Activated CD4-positive, alpha-beta memory T cell treated with anti-CD3 and anti-CD28 coated beads for 36 hours (primary cell): ENCODE data around the gene RTCA. TPM values are rescaled to one million over a fixed set of nuclear protein-coding genes. Genes with fewer than 3 reads are reported as not detected.
A peak's percentile ranks its signal among the peaks of the same experiment; 100 is the strongest.
"Not testable (repeated sequence)": the region's sequence is repeated elsewhere in the genome, so short reads cannot be mapped to it uniquely, and the experiment has no call there.

Experiments
- CTCF ChIA-PET: fragments of 350-600 bp; sonication (Branson Sonifier 250); formaldehyde crosslinking; loops from one replicate; lab custom pipeline; 2021; ENCODE audit warnings: antibody characterized with exemption, inconsistent platforms; lab: Charles Lee
- POLR2A ChIA-PET: fragments of 350-600 bp; sonication (Branson Sonifier 250); formaldehyde crosslinking; loops from one replicate; lab custom pipeline; 2021; ENCODE audit warnings: antibody characterized with exemption; lab: Charles Lee
- DNase-seq: peaks from one replicate; pipeline ENCODE4 v3.0.0-alpha.2; 2020
- H3K27ac Mint-ChIP-seq: one replicate; pipeline ENCODE4 v1.8.0; 2021; ENCODE audit warnings: mixed read lengths
- H3K27me3 Mint-ChIP-seq: one replicate; pipeline ENCODE4 v1.8.0; 2021; ENCODE audit warnings: mixed read lengths
- H3K36me3 Mint-ChIP-seq: one replicate; pipeline ENCODE4 v1.8.0; 2021; ENCODE audit warnings: mixed read lengths
- H3K4me1 Mint-ChIP-seq: one replicate; pipeline ENCODE4 v1.8.0; 2021; ENCODE audit warnings: low read depth, mixed read lengths
- H3K4me3 Mint-ChIP-seq: one replicate; pipeline ENCODE4 v1.8.0; 2021; ENCODE audit warnings: mild to moderate bottlenecking, mixed read lengths
- H3K9me3 Mint-ChIP-seq: one replicate; pipeline ENCODE4 v1.8.0; 2021; ENCODE audit warnings: mixed read lengths
- intact Hi-C: fragments of 100-400 bp; cut with micrococcal nuclease; formaldehyde crosslinking; loops from one replicate; pipeline ENCODE4 v1.15.1; 2023
- total RNA-seq, 2 experiments: library from RNA; stranded (reverse); gene quantifications; one replicate each; pipeline ENCODE4 v1.2.3, GENCODE V29; 2021

RTCA gene
- total RNA-seq, 2 experiments from 2014 or later = 56.6 to 58.2 TPM

DNA sequence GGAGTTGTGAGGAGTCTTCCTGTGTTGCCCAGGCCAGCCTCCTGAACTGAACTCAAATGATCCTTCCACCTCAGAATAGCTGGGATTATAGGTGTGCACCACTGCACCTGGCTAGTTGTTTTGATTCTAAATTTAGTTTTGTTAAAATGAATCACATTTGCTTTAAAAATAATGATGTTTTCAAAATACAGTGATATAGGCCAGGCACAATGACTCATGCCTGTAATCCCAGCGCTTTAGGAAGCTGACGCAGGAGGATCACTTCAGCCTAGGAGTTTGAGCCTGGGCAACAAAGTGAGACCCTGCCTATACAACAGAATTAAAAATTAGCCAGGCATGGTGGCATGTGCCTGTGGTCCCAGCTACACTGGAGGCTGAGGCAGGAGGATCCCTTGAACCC, 24.3 kb downstream of the RTCA start:
- Mint-ChIP-seq H3K36me3 (peaks cover 29% of the 10 kb centered on the region), H3K9me3 (no peaks in the 10 kb centered on the region), H3K27ac (no peak overlapping the region), H3K4me1 (peaks cover 12% of the 10 kb centered on the region), H3K27me3 (no peaks in the 10 kb centered on the region), H3K4me3 (no peak overlapping the region)
- CTCF ChIA-PET = interaction anchor here (0.9 to 1.1 kb wide), 2 partner anchors 134 to 169 kb away, joined by 3 read pairs; no protein-coding TSS in a partner anchor
- intact Hi-C loops = no loop called here
- no peak for DNase-seq
- POLR2A ChIA-PET = interaction anchor here (0.5 kb wide), 2 partner anchors 284 to 1434 kb away, joined by 3 to 4 read pairs; no protein-coding TSS in a partner anchor

DNA sequence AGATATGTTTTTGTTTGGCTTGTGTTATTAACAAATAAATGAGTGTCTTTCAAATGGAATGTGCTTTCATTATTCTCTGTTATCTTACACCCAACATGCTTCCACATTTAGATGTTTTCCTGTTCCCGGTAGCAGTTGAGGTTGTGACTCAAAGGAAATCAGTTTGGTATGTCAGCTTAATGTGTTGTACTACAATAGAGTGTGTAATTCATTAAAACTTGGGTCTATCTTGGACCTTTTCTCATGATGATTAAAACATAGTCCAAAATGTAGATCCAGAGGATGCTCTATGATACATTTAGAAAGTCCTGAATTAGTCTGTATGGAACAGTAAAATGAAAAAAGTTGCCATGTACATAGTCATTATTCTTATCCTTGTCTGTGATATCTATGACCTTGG, 26.7 kb downstream of the RTCA start:
- ChIA-PET CTCF (no interaction called here), POLR2A (interaction anchor here (1.2 kb wide), 1 partner anchor 27 kb away, joined by 3 read pairs; the partner anchor contains the start of gene RTCA)
- DNase-seq = no peak
- Mint-ChIP-seq H3K27ac (peak overlapping the region; percentile 47), H3K36me3 (peaks cover 21% of the 10 kb centered on the region), H3K9me3 (peaks cover 5% of the 10 kb centered on the region), H3K27me3 (no peaks in the 10 kb centered on the region), H3K4me1 (peaks cover 12% of the 10 kb centered on the region), H3K4me3 (no peak overlapping the region)
- intact Hi-C loops = no loop called here

DNA sequence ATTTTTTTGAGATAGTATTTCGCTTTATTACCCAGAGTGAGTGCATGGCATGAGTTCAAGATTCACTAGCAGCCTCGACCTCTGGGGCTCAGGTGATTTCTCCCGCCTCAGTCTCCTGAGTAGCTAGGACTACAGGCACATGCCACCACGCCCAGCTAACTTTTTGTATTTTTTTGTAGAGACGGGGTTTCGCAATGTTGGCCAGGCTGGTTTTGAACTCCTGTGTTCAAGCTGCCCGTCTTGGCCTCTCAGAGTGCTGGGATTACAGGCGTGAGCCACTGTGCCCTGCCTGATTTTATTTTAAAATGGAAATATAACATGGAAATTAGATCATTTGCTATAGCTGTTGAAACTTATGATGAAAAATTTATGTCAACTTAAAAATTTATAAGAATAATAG, 30.1 kb downstream of the RTCA start:
- Mint-ChIP-seq H3K4me3 (no peak overlapping the region), H3K9me3 (peaks cover 5% of the 10 kb centered on the region), H3K27ac (no peak overlapping the region), H3K4me1 (peaks cover 24% of the 10 kb centered on the region), H3K36me3 (peaks cover 19% of the 10 kb centered on the region), H3K27me3 (no peaks in the 10 kb centered on the region)
- no peak for DNase-seq
- POLR2A ChIA-PET = no interaction called here
- intact Hi-C loops = no loop called here
- CTCF ChIA-PET = interaction anchor here (0.6 kb wide), 1 partner anchor 1144 kb away, joined by 3 read pairs; no protein-coding TSS in a partner anchor

DNA sequence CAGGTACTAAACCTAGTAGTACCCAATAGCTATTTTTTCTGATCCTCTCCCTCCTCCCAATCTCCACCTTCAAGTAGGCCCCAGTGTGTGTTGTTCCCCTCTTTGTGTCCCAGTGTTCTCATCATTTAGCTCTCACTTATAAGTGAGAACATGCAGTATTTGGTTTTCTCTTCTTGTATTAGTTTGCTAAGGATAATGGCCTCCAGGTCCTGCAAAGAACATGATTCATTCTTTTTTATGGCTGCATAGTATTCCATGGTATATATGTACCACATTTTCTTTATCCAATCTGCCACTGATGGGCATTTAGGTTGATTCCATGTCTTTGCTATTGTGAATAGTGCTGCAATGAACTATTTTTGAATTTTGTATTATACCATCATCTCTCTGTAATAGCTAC, 31.0 kb downstream of the RTCA start:
- DNase-seq, H3K27ac Mint-ChIP-seq, CTCF ChIA-PET, H3K27me3 Mint-ChIP-seq, intact Hi-C loops, H3K9me3 Mint-ChIP-seq, H3K4me3 Mint-ChIP-seq: not testable (repeated sequence)
- H3K4me1 Mint-ChIP-seq = peaks cover 24% of the 10 kb centered on the region
- peaks cover 15% of the 10 kb centered on the region for H3K36me3 Mint-ChIP-seq
- POLR2A ChIA-PET = interaction anchor here (1.3 kb wide), 1 partner anchor 31 kb away, joined by 3 read pairs; the partner anchor contains the start of gene RTCA

DNA sequence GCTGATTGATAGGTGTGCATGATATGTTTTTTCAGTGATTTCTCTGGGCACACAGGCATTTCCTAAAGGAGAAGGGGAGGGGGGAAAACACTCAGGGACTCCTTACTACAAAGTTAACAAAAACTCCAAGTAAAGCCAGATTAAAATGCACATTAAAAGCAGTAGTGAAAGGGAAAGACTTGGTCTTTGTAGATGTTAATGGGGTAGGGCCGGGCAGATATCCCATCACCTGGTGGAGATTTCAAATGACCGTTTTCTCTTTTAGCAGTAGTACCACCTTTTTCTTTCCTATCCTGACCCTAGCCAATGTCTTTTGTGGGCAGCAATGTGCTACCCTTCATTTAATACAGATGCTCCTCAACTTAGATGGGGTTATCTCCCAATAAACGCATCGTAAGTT, 32.5 kb downstream of the RTCA start:
- peaks cover 5% of the 10 kb centered on the region for H3K36me3 Mint-ChIP-seq
- no peak for DNase-seq
- H3K9me3 Mint-ChIP-seq = peaks cover 5% of the 10 kb centered on the region
- ChIA-PET POLR2A (interaction anchor here (1.1 to 1.3 kb wide), 2 partner anchors 32 to 54 kb away, joined by 3 to 5 read pairs; partner anchors contain the start of genes CDC14A and RTCA), CTCF (interaction anchor here (0.6 to 0.9 kb wide), 2 partner anchors 32 to 157 kb away, joined by 3 read pairs; no protein-coding TSS in a partner anchor)
- H3K4me3 Mint-ChIP-seq = no peak overlapping the region
- no peaks in the 10 kb centered on the region for H3K27me3 Mint-ChIP-seq
- no peak overlapping the region for H3K27ac Mint-ChIP-seq
- peaks cover 12% of the 10 kb centered on the region for H3K4me1 Mint-ChIP-seq
- intact Hi-C loops = loop anchor here (2.0 kb wide), 1 partner anchor 150 kb away; no protein-coding TSS in a partner anchor

DNA sequence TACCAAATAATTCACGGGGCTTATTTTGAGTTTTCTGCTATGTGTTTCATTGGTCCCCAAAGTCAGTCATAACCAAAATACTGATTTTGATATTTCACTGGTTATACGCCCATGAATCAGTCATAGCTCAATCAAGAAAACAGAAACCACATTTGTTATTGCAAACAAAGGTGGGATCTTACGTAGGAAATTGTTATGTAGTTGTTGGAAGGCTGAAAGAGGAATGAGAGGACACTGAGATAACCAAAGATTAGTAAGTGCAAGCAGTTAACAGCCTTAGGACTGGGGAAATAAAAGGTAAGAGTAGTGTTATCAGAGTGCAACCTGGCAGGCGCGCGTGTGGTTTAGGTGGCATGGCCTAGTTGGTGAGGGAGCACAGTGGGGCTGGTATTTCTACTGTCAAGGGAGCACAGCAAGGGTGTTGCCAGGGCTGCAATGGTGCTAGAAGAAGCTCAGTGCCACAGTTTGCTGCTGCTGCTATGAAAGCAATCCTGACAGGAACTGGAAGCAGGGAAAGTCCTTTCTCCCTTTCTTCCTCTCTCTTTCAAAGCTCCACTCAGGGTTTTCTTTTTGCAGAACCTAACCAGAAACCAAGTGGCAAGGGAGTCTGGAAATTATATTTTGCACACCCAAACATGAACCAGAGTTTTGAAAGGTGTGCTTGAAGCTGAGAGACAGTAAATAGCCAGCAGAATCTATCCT, 33.7 kb downstream of the RTCA start:
- H3K27me3 Mint-ChIP-seq = no peaks in the 10 kb centered on the region
- H3K4me3 Mint-ChIP-seq = no peak overlapping the region
- H3K36me3 Mint-ChIP-seq = peaks cover 4% of the 10 kb centered on the region
- peaks cover 12% of the 10 kb centered on the region for H3K4me1 Mint-ChIP-seq
- ChIA-PET POLR2A (interaction anchor here (1.1 kb wide), 1 partner anchor 53 kb away, joined by 5 read pairs; the partner anchor contains the start of gene CDC14A), CTCF (interaction anchor here (1.3 to 5.0 kb wide), 3 partner anchors 54 to 159 kb away, joined by 5 to 21 read pairs (median 8); no protein-coding TSS in a partner anchor)
- H3K27ac Mint-ChIP-seq = no peak overlapping the region
- DNase-seq = peak; percentile 63
- intact Hi-C loops = loop anchor here (1.0 to 2.0 kb wide), 3 partner anchors 8 to 149 kb away; no protein-coding TSS in a partner anchor
- peaks cover 5% of the 10 kb centered on the region for H3K9me3 Mint-ChIP-seq

DNA sequence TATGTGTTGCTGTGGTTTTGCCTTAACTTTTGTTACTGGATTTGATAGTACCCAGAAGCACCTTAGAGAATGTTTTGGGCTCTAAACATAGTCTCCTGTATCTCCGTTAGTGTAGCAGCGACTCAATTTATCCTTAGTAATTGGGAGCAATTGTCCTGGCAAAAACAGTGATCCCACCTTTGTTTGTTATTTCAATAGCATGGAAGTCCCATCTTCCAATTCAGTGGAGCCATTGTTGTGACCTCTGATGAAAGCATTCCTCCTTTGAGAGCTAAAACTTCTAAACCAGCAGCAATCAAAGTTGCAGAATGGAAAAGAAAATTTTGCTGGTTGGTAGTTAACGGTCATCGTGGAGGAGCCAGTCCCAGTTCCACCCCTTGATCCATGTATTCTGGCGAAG, 34.7 kb downstream of the RTCA start:
- intact Hi-C loops = no loop called here
- H3K27me3 Mint-ChIP-seq = no peaks in the 10 kb centered on the region
- ChIA-PET CTCF (interaction anchor here (2.7 to 5.0 kb wide), 2 partner anchors 154 to 158 kb away, joined by 8 to 21 read pairs; no protein-coding TSS in a partner anchor), POLR2A (no interaction called here)
- peaks cover 5% of the 10 kb centered on the region for H3K9me3 Mint-ChIP-seq
- H3K36me3 Mint-ChIP-seq = peaks cover 4% of the 10 kb centered on the region
- peaks cover 12% of the 10 kb centered on the region for H3K4me1 Mint-ChIP-seq
- H3K27ac Mint-ChIP-seq = no peak overlapping the region
- DNase-seq = no peak
- H3K4me3 Mint-ChIP-seq = no peak overlapping the region

DNA sequence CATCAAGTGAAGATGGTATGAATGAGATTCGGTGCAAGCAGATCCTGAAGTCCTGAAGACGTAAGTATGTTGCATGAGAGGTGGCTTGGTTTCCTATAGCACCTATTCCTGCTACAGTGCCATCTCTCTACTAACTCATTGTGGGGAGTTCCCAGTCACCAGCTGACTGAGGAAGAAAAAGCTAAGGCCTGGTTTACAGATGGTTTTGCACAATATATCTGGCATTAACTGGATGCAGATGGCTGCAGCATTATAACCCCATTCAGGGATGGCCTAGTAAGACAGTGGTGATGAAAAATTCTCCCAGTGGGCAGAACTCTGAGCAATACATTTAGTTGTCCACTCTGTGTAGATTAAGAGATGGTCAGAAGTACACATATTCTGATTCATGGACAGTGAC, 36.7 kb downstream of the RTCA start:
- Mint-ChIP-seq H3K4me1 (peaks cover 23% of the 10 kb centered on the region), H3K4me3 (no peak overlapping the region), H3K27ac (no peak overlapping the region), H3K9me3 (no peaks in the 10 kb centered on the region), H3K36me3 (no peaks in the 10 kb centered on the region), H3K27me3 (no peaks in the 10 kb centered on the region)
- ChIA-PET CTCF (interaction anchor here (5.0 kb wide), 1 partner anchor 156 kb away, joined by 21 read pairs; no protein-coding TSS in a partner anchor), POLR2A (interaction anchor here (0.7 kb wide), 1 partner anchor 454 kb away, joined by 3 read pairs; no protein-coding TSS in a partner anchor)
- DNase-seq = no peak
- intact Hi-C loops = no loop called here

DNA sequence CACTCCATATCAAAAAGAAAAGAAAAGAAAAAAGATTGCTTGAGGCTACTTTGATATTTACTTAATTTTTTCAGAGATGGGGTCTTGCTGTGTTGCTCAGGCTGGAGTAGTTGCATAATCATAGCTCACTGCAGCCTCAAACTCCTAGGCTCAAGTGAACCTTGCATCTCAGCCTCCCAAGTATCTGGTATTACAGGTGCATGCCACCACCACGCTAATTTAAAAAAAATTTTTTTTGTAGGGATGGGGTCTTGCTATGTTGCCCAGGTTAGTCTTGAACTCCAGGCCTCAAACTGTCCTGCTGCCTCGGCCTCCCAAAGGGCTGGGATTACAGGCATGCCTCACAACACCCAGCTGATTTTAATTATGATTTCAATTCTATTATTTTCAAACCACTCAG, 38.2 kb downstream of the RTCA start:
- no peak for DNase-seq
- H3K36me3 Mint-ChIP-seq = no peaks in the 10 kb centered on the region
- peaks cover 28% of the 10 kb centered on the region for H3K4me1 Mint-ChIP-seq
- no peak overlapping the region for H3K27ac Mint-ChIP-seq
- H3K4me3 Mint-ChIP-seq = no peak overlapping the region
- no peaks in the 10 kb centered on the region for H3K27me3 Mint-ChIP-seq
- intact Hi-C loops = no loop called here
- ChIA-PET POLR2A (no interaction called here), CTCF (no interaction called here)
- H3K9me3 Mint-ChIP-seq = no peaks in the 10 kb centered on the region

DNA sequence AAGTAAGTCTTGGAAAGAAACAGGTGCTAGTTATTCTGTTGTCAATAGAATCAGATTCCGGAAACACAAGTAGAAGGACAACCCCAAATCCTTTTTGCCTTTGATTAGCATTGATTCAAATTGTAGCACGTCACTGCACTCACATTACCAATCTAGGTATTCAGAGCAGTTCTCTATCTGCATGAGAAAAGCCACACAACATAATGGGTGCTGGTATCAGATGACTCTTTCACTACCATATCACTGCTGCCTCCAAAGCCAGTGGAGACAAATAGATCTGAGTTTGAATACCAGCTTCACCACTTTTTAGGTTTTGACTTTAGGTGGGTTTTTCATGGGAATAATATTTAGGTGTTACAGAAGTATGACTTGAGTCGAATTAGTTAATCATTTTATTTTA, 38.9 kb downstream of the RTCA start:
- H3K4me3 Mint-ChIP-seq = no peak overlapping the region
- ChIA-PET CTCF (no interaction called here), POLR2A (no interaction called here)
- H3K27ac Mint-ChIP-seq = no peak overlapping the region
- H3K27me3 Mint-ChIP-seq = no peaks in the 10 kb centered on the region
- intact Hi-C loops = no loop called here
- DNase-seq = no peak
- peaks cover 6% of the 10 kb centered on the region for H3K9me3 Mint-ChIP-seq
- peaks cover 5% of the 10 kb centered on the region for H3K36me3 Mint-ChIP-seq
- H3K4me1 Mint-ChIP-seq = peaks cover 21% of the 10 kb centered on the region

DNA sequence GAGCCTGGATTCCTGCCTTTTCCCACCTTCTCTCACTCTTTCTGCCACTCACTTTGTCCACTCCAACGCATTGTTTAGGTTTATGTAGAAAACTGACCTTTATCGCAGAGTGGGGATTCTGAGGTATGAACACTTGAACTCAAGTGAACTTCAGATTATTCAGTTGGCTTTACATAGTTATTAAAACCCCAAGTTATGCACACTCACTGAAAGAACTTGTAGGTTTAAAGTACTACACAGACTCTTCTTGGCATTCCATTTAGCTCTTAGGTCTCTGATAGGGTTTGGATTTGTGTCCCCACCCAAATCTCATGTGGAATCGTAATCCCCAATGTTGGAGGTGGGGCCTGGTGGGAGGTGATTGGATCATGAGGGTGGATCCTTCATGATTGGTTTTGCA, 39.9 kb downstream of the RTCA start:
- no peaks in the 10 kb centered on the region for H3K27me3 Mint-ChIP-seq
- intact Hi-C loops = loop anchor here (2.0 kb wide), 3 partner anchors 47 to 143 kb away; partner anchors contain the start of gene CDC14A
- peaks cover 20% of the 10 kb centered on the region for H3K4me1 Mint-ChIP-seq
- no peak overlapping the region for H3K4me3 Mint-ChIP-seq
- ChIA-PET POLR2A (no interaction called here), CTCF (no interaction called here)
- no peak overlapping the region for H3K27ac Mint-ChIP-seq
- peaks cover 11% of the 10 kb centered on the region for H3K9me3 Mint-ChIP-seq
- DNase-seq = no peak
- peaks cover 7% of the 10 kb centered on the region for H3K36me3 Mint-ChIP-seq

DNA sequence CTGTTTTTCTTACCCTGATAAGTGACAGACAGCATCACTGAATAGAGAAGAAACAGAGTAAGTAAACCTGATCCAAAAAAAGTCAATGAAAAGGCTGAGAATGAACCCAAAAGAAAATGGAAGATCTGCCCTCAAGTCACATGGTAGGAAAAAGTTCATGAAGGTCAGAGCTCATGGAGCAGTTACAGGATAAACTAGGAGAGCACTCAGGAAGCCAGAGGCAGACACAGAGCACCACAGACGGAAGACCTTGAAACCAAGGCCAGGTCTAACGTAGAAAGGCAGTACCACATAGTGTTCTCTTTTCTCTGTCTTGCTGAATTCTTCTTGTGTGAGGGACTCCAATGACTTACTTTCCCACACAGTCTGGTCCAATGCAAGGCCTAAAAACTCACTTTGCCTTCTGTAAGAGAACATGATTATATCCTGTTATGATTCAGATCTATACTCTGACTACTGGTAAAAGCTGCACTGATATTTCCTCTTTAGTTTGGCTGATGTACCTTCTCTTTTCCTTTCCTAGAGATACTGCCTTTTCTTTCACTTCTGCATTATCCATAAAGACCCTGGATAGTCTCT, 40.8 kb downstream of the RTCA start:
- no peak overlapping the region for H3K4me3 Mint-ChIP-seq
- peaks cover 7% of the 10 kb centered on the region for H3K36me3 Mint-ChIP-seq
- H3K4me1 Mint-ChIP-seq = peaks cover 20% of the 10 kb centered on the region
- no peaks in the 10 kb centered on the region for H3K27me3 Mint-ChIP-seq
- H3K9me3 Mint-ChIP-seq = peaks cover 11% of the 10 kb centered on the region
- CTCF ChIA-PET = interaction anchor here (1.0 kb wide), 1 partner anchor 90 kb away, joined by 3 read pairs; no protein-coding TSS in a partner anchor
- POLR2A ChIA-PET = interaction anchor here (0.6 kb wide), 1 partner anchor 57 kb away, joined by 3 read pairs; no protein-coding TSS in a partner anchor
- intact Hi-C loops = loop anchor here (1.0 to 2.0 kb wide), 4 partner anchors 8 to 142 kb away; partner anchors contain the start of gene CDC14A
- no peak overlapping the region for H3K27ac Mint-ChIP-seq
- no peak for DNase-seq
